A673 (cell line): ENCODE results near the gene RNF182. TPM values are rescaled to one million over a fixed set of nuclear protein-coding genes. Genes with fewer than 3 reads are reported as not detected.

ENCODE experiments used
- BruUV-seq: library from RNA; stranded (reverse); fragments of 400-500 nt; replicated peaks from 2 replicates; lab custom pipeline; 2021; lab: Mats Ljungman, UMichigan
- CTCF ChIA-PET: fragments of 300-600 bp; sonication (Branson Sonifier 250); formaldehyde crosslinking; loops from one replicate; lab custom pipeline; 2022; ENCODE audit warnings: antibody characterized with exemption; lab: Charles Lee
- POLR2A ChIA-PET: fragments of 300-600 bp; sonication (Branson Sonifier 250); formaldehyde crosslinking; loops from one replicate; lab custom pipeline; 2022; ENCODE audit warnings: antibody characterized with exemption; ENCODE audit not compliant: low non-redundant PET; lab: Charles Lee
- DNase-seq: peaks from one replicate; pipeline ENCODE4 v3.0.0-alpha.2; 2015; ENCODE audit warnings: low spot score
- H3K27ac ChIP-seq: fragments of 200-600 bp; sonication (generic); 2 replicates; pipeline ENCODE4 v1.5.1; 2016; ENCODE audit warnings: mixed run types, low read depth, mild to moderate bottlenecking, mixed read lengths, antibody characterized with exemption, low read length; ENCODE audit not compliant: poor library complexity, severe bottlenecking
- H3K27me3 ChIP-seq: fragments of 200-600 bp; sonication (generic); replicated peaks from 2 replicates; pipeline ENCODE4 v1.6.1; 2017; ENCODE audit warnings: mixed run types, low read depth, mild to moderate bottlenecking, mixed read lengths, antibody characterized with exemption, low read length; ENCODE audit not compliant: insufficient read depth, poor library complexity
- H3K36me3 ChIP-seq: fragments of 200-600 bp; sonication (generic); 2 replicates; pipeline ENCODE4 v1.6.1; 2016; ENCODE audit warnings: mixed run types, mild to moderate bottlenecking, mixed read lengths, antibody characterized with exemption, low read length; ENCODE audit not compliant: insufficient read depth, poor library complexity, severe bottlenecking
- H3K4me1 ChIP-seq: fragments of 200-600 bp; sonication (generic); 2 replicates; pipeline ENCODE4 v1.6.1; 2017; ENCODE audit warnings: mixed run types, mild to moderate bottlenecking, mixed read lengths, antibody characterized with exemption, low read length; ENCODE audit not compliant: insufficient read depth, poor library complexity, severe bottlenecking
- H3K4me3 ChIP-seq: fragments of 200-600 bp; sonication (generic); 2 replicates; pipeline ENCODE4 v1.5.1; 2016; ENCODE audit warnings: low read depth, mixed run types, mild to moderate bottlenecking, mixed read lengths, low read length; ENCODE audit not compliant: poor library complexity, severe bottlenecking
- H3K9me3 ChIP-seq: fragments of 200-600 bp; sonication (generic); 2 replicates; pipeline ENCODE4 v1.6.1; 2016; ENCODE audit warnings: mixed run types, low read depth, mild to moderate bottlenecking, mixed read lengths, antibody characterized with exemption, low read length; ENCODE audit not compliant: poor library complexity, severe bottlenecking
- EZH2 ChIP-seq: fragments of 200-600 bp; sonication (generic); IDR thresholded peaks from 2 replicates; pipeline ENCODE4 v1.6.1; 2017; ENCODE audit warnings: borderline replicate concordance, low read depth, mild to moderate bottlenecking, mixed read lengths, antibody characterized with exemption, low read length; ENCODE audit not compliant: poor library complexity, severe bottlenecking
- intact Hi-C: fragments of 100-400 bp; cut with micrococcal nuclease; formaldehyde crosslinking; loops from one replicate; pipeline ENCODE4 v1.10.0; 2022; ENCODE audit not compliant: unreplicated experiment
- total RNA-seq: library from RNA; stranded (reverse); gene quantifications from 2 replicates; pipeline ENCODE4 v1.2.3, GENCODE V29; 2021
- TF ChIP-seq, protein P1 (sequence below): fragments of 300-800, 200-600 bp; sonication (generic); conservative IDR thresholded peaks from 2 replicates; pipeline ENCODE4 v1.5.1; 2017; ENCODE audit warnings: low read depth, mild to moderate bottlenecking, antibody characterized with exemption, low read length, moderate library complexity, mixed read lengths

Gene RNF182
- total RNA-seq, 1 experiment from 2014 or later: 20.8 TPM

DNA sequence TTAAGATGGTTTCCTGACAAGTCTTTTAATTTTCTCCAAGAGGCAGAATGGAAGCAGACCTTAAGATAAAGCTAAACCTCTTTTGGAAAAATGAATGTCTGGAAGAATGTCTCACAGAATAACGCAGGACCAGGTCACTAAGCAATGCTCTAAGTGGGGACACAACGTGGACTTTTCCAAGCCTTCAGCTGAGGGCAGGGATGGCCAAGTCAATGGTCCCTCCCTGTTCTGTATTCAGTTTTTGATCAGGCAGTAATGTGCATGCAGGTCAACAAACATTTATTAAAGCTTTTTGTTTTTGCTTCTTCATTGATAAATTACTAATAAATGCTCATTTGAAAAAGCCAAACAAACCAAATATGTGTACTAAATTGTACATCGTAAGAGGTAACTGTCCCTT is 2.0 kb upstream of the RNF182 start:
- no TSS peak for BruUV-seq
- TF ChIP-seq, protein P1, sequence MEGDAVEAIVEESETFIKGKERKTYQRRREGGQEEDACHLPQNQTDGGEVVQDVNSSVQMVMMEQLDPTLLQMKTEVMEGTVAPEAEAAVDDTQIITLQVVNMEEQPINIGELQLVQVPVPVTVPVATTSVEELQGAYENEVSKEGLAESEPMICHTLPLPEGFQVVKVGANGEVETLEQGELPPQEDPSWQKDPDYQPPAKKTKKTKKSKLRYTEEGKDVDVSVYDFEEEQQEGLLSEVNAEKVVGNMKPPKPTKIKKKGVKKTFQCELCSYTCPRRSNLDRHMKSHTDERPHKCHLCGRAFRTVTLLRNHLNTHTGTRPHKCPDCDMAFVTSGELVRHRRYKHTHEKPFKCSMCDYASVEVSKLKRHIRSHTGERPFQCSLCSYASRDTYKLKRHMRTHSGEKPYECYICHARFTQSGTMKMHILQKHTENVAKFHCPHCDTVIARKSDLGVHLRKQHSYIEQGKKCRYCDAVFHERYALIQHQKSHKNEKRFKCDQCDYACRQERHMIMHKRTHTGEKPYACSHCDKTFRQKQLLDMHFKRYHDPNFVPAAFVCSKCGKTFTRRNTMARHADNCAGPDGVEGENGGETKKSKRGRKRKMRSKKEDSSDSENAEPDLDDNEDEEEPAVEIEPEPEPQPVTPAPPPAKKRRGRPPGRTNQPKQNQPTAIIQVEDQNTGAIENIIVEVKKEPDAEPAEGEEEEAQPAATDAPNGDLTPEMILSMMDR: no peak
- TF ChIP-seq EZH2: no peak
- CTCF ChIA-PET: interaction anchor here (0.5 kb wide), 1 partner anchor 218 kb away, joined by 7 read pairs; no protein-coding TSS in a partner anchor

DNA sequence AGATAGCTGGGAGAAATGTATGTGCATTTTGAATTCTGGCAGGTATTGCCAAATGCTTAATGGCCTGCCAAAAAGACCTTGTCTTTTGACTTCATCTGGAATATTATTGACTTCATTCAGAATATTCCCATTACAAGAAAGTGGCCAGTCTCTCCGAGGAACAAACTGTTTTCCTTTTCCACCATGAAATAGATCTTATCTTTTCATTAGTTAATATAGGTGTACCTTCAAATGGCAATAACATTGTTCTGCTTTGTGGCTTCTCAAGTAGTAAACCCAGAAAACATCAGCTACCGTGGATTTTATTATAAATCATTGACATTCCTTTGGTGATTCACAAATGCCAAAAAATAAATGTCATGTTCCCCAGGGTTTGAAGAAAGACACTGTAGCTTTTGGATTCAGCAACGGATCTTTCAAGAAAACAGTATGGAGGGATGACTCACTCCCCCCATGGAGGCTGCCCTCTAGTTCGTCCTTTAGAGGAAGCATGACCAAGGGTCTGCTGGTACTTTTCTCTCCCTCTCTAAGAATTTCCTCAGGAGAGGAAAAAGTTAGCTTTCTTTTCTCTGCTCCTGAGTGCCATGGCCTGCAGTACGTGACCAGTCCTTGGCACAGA is 1.1 kb upstream of the RNF182 start:
- H3K36me3 ChIP-seq: no peaks in the 10 kb centered on the region
- CTCF ChIA-PET: interaction anchor here (1.1 to 1.5 kb wide), 2 partner anchors 123 to 144 kb away, joined by 3 to 4 read pairs; no protein-coding TSS in a partner anchor
- peak; percentile 53 for DNase-seq
- H3K9me3 ChIP-seq: no peaks in the 10 kb centered on the region
- H3K4me1 ChIP-seq: peaks cover 22% of the 10 kb centered on the region
- H3K27ac ChIP-seq: peak overlapping the region; percentile 59
- TF ChIP-seq EZH2: no peak
- TF ChIP-seq, protein P1: no peak
- H3K27me3 ChIP-seq: no peaks in the 10 kb centered on the region
- POLR2A ChIA-PET: no interaction called here
- H3K4me3 ChIP-seq: peak overlapping the region; percentile 77
- BruUV-seq: no TSS peak
- intact Hi-C loops: no loop called here

More for the DNA sequence above, 2.0 kb upstream of the RNF182 start:
- Histone ChIP-seq H3K4me3 (no peak overlapping the region), H3K27me3 (no peaks in the 10 kb centered on the region), H3K4me1 (peaks cover 22% of the 10 kb centered on the region), H3K27ac (no peak overlapping the region), H3K36me3 (no peaks in the 10 kb centered on the region), H3K9me3 (no peaks in the 10 kb centered on the region)
- POLR2A ChIA-PET: no interaction called here
- DNase-seq: no peak
- intact Hi-C loops: no loop called here

DNA sequence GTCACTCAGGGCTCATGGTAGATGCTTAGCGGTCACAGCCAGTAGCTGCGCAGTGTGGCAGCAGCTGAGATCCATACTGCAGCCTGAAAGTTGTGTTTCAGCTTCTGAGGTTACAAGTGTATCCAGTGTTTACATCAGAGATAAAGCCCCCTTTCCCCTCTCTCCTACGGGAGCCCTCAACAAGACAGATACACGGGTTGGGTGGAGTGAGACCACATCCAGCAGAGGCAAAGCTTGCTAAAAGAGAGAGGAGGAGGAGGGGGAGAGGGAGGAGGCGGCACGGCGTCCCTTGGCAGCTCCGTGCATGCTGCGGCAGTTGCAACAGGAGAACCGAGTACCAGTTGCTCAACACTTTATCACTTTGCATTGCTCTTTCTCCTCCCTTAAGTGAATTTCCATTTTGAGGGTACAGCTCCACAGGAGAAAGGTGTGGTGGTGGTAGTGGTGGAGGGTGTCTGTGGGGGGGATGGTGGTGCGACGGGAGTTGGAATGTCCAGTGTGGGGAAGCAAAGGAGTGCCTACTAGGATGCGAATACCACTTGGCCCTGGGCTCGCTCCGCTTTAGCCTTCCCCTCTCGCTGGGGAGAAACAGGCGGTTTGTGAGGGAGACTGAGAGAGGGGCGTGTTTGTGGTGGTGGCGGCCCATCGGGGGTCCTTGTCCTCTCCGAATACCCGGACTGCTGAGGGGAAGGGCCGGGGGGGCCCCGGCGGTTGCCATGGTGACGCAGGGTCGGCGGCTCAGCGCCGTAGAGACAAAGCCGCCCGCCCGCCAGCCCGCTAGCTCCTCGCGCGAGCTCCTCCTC is 405 bp upstream of the RNF182 start:
- BruUV-seq: no TSS peak
- H3K4me3 ChIP-seq: peak overlapping the region; percentile 77
- no peak for TF ChIP-seq EZH2
- no peaks in the 10 kb centered on the region for H3K36me3 ChIP-seq
- intact Hi-C loops: no loop called here
- peak overlapping the region; percentile 59 for H3K27ac ChIP-seq
- no peaks in the 10 kb centered on the region for H3K27me3 ChIP-seq
- DNase-seq: peak; percentile 86
- ChIA-PET POLR2A (interaction anchor here (0.6 kb wide), 4 partner anchors 73 to 192 kb away, joined by 3 to 7 read pairs (median 4); no protein-coding TSS in a partner anchor), CTCF (interaction anchor here (0.6 to 1.5 kb wide), 3 partner anchors 122 to 698 kb away, joined by 3 to 4 read pairs (median 4); no protein-coding TSS in a partner anchor)
- H3K4me1 ChIP-seq: peaks cover 28% of the 10 kb centered on the region
- H3K9me3 ChIP-seq: no peaks in the 10 kb centered on the region
